Stimulated activated CD4-positive, alpha-beta T cell treated with anti-CD3 and anti-CD28 coated beads, Interleukin-1b, Interleukin-23, amount 100 ng/mL, for 4 hours (primary cell): ENCODE data around the gene TMEM170B.

Source experiments
- DNase-seq, 2 donors: peaks; one replicate each; pipeline ENCODE4 v3.0.0-alpha.2; 2020; ENCODE audit warnings: low read depth in 2 of 2

Gene TMEM170B

DNA sequence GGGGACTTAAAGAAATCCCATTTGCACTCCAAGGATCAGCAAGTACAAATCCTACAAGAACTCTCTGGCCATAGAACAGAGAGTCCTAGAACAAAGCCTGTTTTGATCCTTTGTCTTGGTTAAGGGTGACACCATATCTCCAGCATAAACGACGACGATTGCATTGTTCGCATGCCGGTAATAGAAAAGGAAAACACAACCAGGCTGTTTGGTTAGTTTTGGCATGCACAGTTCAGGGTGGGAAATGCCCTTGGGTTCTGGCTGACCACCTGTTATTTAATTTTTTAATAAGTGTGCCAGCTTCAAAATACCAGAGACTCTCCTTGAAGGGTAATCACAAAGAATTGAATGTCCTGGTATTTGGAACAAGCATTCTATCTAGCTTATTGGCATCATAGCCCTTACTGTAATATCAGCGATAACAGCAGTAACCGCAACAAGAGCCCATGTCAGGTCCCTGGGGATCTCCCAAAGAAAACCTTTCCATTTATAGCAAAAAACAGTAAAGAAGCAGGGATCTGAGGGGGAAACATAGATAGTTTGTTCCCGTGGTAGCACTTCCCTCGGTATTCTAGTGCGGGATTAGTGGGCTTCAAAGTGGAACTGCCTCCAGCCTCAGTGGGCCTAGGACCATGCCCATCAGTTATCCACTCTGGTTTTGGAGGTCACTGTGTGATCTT, 77.1 kb downstream of the TMEM170B start:
- DNase-seq, result no peak

- DNase-seq, result no peak
Observed at GRCh38 chr6:11615214-11615602, 77.7 kb downstream of the TMEM170B start.

GRCh38 chr6:11616200-11616611, 78.7 kb downstream of the TMEM170B start:
- DNase-seq, result no peak

DNA sequence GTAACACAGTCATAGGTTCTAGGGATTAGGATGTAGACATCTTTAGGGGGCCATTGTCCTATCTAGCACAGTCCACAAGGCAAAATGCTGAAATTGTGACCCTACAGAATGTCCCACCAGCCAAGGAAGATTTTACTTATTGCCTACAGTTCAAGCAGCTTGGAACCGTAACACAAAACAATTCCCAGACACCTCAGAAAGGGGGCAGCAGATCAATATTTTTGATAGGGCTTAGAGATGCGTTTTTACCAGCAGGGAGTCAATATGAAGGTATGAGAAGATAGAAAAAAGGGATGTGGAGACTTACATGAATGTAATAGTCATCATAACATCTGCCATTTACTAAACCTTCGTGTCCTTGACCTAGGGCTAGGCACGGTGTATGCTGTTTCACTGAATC, 81.0 kb downstream of the TMEM170B start:
- no peak for DNase-seq

DNA sequence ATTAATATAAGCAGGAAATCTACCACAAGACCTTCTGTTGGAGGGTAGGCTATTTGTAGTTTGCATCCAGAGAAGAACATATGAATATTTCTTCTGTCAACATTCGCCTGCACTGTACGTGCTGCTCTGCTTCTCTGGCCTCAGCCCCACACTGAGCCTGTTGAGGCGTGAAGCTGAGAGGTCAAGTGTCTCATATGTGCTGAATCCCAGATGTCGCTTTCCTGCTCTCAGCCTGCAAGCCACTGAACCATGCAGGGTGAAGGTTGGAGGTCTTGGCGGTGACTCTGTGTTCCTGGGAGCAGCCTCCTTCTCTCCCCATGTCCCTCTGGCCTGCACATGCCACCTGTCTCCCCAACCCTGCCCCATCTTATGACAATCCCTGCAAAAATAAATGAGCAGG, 83.6 kb downstream of the TMEM170B start:
- DNase-seq, result no peak

GRCh38 chr6:11622156-11622555, 84.6 kb downstream of the TMEM170B start:
- DNase-seq, result no peak

DNA sequence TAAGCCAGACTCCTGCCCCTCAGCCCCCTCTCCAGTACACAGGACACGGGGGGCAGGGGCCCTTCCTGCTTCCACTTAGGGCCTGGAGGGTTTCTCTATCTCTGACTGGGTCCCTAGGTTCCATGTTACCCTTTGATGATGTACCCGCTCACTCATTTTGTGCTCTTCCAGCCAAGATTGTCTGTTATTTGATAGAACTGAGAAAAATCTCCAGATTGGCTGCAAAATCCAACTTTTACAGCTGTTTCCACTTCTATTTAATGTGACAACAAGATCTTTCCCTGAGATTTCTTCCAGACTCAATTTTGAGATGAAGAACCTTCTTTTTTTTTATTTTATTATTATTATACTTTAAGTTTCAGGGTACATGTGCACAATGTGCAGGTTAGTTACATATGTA, 85.7 kb downstream of the TMEM170B start:
- no peak for DNase-seq

DNA sequence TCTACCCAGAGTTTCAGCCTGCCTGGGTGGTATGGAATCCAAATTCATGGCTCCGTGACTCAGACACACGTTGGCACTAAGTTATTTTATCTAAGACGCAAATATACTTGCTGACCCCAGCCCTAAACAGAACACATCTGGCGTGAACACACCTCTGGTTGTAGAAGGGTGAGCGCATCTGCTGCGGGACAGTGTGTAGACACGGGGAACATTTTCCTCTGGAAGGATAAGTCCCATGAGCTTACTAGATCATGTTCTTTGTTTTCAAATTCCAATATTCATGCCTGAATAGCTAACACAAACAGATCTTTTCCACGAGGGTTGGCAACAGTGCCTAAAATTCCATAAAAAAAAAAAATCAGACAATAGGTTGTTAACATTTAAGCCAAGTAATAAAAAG, 87.8 kb downstream of the TMEM170B start:
- no peak for DNase-seq

DNA sequence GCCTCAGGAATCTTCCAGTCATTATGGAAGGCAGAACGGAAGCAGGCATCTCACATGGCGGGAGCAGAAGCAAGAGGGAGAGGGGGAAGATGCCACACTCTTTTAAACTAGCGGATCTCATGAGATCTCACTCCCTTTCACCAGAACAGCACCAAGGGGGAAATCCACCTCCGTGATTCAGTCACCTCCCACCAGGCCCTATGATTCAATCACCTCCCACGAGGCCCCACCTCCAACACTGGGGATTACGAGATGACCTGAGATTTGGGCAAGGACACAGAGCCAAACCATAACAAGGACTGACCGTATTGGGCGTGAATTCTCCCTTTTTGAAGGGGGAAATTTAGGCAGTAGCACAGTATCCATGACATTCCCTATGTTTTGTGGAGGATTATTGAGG, 88.8 kb downstream of the TMEM170B start:
- DNase-seq, result no peak

DNA sequence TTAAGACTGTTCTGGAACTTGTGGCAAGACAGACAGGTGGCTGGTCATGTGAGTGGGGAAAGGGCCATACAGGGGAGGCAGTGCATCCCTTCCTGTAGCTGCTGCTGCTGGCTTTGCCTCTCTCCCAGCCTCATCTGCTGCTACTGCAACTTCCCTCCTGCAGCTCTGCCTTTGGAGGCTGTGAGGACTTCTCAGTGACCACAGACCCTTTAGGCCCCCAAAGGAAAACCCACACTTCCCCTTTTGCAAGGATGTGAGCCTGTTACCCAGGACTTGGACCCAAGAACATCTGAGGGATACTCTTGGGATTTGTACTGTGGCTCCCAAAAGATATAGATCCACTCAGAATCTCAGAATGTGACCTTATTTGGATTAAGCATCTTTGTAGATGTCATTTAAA, 91.0 kb downstream of the TMEM170B start:
- DNase-seq, result no peak

- no peak for DNase-seq
Observed at GRCh38 chr6:11631008-11631407, 93.5 kb downstream of the TMEM170B start.

DNA sequence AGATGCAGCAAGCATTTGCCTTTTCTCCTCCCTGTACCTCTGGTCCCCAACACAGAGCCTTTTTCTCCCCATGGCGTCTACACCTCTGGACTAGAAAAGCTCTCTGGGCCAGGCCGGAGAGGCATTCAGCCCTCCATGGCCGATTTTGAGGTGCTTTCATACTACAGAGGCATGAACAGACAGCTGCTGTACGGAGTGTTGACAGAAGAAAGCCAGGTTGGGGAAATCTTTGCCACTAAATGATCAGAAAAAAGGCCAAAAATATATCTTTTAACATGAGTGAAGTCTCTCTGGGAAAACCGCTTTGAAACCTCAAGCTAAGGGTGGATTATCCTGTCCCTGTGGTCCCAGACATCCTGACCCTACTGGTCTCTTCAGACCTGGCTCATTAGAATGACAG, 94.0 kb downstream of the TMEM170B start:
- no peak for DNase-seq

DNA sequence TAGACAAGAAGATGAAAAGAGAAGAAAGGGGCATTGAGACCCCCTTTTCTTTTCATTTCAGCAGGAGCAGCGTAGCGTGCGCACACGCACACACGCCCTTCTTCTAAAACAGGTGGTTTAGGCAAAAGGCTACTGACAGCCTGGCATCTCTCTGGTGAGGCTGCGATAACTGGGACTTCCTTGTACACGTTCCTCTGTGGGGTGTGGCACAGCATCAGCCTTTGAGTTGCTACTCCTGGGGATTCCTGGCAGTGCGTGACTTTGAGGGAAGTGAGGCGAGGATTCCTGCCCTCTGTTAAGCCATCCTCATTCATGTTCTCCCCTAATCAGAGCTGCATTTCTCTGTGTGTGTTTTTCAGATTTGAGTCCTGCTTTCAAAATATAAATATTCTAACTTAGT, 94.7 kb downstream of the TMEM170B start:
- DNase-seq, result no peak

DNA sequence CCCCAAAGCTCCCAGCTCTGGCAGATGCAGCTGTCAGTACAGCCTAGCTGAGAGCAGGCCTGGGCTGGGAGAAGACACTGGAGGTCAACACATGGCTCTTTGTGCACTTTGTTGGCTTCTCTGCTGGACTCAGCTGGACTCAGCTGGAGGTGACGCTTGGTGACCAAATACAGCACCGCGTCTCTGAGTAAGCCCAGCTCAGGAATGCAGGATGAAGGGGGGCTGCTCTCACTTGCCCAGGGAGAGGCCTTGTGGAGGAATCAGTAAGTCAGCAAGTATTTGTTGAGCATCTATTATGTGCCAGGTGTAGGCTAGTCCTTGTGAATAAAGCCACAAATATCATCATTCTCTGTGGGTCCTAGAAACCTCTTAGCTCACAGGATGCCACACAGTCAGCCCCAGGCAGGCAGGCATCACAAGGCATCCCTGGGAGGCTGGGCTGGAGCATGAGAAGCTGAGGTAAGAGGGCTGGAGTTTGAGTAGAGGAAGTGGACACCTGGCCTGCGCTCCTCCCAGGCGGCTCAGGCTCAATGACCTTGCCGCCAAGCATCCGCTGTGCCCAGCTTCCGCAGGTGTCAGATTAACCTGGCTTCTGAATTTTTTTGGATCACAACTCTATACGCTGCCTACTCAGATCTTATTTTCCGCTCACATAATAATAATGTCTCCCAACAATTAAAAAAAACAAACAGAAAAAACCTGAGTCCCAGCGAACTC, 95.4 kb downstream of the TMEM170B start:
- DNase-seq, result no peak
